CD4-positive, alpha-beta T cell treated with Interferon gamma for 1 hour (primary cell): ENCODE results near the gene ZNF609.

ENCODE experiments used
- DNase-seq: peaks from one replicate; pipeline ENCODE4 v3.0.0-alpha.2; 2020

ZNF609 gene

DNA sequence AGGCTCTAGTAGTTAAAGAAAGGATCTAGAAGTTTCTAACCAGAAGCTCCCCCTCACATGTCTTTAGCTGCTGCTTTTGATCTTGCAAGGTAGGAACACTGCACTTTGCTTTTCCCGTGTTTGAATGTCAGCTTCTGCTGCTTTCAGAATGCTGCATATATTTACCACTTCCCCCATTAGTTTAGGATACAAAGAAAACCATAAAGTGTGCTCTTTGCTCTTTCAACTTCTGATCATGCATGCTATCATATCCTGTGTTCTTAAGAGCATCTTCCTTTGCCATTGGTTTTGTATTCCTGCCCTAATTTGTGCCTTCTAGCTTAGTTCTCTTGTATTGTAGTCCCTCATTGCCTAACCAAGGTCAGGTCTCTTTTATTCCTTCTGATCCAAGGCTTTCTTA, 43.3 kb downstream of the ZNF609 start:
- DNase-seq, result no peak

DNA sequence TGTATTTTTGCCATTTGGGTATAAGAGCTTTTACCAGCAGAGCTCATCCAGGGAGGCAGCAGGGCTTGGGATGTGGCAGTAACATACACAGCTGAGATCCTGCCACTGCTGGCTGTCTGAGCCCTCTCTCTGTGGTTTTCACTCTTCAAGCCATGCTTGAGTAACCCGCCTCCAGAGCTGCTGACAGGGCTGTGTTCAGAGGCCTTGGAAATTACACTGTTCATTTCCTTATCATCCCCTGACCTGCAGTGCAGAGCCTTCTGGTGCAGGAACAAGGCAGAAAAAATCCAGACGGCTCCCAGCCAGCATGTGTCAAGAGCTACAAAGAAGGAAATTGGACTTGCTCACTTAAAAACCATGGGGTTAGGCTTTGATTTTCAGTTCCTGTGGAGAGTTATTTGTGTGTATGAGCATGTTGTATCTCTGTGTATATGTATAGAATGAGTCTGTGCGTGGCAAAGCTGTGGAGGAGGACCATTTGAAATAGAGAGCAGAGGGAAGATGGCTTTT, 47.0 kb downstream of the ZNF609 start:
- DNase-seq, result no peak

DNA sequence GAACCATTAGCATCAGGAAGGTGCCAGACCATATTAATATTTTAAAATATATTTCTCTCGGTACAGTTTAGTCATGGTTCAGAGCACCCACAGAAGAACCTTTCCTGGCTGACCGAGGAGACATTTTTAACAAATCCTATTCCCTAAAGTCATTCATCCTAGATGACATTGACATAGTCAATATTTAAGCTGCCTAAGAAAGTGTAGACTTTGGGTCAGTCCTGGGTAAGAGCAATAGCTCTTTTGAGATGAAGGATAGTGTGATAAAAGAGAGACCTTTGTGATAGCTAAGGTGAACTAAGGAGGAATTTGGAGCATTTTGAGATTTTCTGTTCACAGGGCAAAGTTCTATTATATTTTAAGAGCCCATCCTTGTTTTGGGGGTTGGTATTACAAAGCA, 47.5 kb downstream of the ZNF609 start:
- DNase-seq, result no peak

DNA sequence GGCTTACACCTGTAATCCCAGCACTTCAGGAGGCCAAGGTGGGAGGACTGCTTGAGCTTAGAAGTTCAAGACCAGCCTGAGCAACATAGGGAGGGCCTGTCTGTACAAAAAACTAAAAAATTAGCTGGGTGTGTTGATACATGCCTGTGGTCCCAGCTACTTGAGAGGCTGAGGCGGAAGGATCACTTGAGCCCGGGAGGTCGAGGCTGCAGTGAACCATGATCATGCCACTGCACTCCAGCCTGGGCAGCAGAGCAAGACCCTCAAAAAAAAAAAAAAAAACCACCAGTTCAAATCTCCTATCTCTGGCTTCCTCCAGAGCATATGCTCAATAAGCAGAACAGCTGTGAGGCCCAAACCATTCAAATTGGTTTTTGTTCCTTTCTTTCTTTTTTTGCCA, 53.4 kb downstream of the ZNF609 start:
- no peak for DNase-seq

DNA sequence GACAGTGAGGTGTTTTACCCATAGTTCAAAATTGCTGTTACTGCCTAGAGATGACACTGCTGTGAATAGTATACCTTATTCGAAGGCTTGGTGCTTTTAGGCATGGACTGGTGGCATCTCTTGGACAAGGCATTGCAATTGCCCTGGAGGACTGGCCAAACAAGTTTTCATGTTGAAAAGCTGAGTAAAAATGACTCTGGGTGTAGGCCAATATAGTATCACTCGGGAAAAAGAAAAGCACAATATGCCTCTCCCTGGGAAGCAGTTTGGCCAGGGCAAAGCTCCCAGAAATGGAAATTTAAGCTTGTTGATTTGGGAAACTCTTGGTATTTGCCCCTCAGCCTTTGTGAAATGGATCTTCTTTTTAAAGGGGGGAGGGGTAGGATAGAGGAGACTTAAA, 54.8 kb downstream of the ZNF609 start:
- no peak for DNase-seq

DNA sequence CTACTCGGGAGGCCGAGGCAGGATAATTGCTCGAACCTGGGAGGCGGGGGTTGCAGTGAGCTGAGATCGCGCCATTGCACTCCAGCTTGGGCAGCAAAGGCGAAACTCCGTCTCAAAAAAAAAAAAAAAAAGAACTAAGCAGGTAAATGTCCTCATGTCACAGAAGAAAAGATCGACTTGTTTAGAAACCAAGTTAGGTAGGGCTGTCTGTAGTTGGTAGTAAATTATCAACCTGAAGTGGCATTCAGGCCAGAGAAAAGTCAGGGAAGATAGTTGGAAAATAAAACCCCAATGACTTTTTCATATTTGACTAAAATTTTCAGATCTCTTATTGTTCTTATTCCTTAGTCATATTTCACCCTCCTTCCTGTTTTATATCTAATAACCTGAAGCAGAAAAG, 55.4 kb downstream of the ZNF609 start:
- no peak for DNase-seq

DNA sequence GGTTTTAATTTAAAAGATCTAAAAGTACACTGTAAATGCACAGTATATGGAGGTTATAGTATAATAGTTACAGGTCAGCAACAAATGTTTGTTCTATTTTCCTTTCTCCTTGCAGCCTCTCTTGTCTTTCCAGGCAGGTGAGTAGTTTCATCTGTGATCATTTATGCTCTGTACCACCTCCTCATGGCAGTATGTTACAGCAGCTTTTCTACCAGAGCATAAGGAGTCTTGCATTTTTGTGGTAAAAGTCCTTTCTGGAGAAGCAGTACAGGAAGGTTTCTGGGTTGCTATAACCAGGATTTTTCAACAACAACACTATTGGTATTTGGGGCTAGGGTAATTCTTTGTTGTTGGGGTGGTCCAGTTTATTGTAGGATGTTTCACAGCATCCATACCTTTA, 59.5 kb downstream of the ZNF609 start:
- DNase-seq, result no peak

DNA sequence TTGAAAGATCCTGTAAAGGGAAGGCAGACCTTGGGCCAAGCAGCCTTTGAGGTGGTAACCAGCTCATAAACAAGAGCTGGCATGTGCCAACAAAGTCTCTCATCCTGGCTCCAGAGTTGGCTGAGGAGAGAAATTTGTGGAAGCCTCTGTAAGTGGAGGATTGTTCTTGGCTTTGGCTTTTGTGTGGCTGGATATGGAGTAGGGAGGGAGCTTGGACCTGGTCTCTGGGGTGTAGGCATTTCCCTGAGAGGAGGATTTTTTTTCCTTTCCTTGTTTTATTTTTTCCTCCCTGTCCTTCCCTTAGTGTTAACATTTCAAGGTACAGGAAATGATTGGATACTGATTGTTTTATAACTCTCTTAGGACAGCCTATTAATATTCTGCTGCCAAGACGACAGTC, 60.8 kb downstream of the ZNF609 start:
- no peak for DNase-seq

DNA sequence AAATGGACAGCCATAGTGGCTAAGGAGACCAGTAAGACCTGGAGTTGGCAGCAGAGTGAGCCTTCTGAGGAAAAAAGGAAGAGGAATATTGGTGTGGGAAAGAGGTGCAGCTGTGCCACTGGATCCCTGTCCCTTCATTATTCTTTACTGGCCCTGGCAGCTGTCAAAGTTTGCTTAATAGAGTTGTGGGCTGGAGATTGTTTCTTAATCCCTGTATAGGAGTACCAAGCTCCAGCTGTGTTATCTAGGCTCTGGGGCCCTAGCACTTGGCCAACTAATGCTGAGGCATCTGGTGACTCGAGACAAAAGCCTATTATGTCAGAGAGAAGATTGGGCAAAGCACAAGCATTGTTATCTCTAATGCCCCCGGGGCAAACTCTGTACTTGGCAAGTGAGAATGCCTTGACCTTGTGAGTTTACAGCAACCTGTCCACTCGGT, 61.4 kb downstream of the ZNF609 start:
- DNase-seq, result no peak

DNA sequence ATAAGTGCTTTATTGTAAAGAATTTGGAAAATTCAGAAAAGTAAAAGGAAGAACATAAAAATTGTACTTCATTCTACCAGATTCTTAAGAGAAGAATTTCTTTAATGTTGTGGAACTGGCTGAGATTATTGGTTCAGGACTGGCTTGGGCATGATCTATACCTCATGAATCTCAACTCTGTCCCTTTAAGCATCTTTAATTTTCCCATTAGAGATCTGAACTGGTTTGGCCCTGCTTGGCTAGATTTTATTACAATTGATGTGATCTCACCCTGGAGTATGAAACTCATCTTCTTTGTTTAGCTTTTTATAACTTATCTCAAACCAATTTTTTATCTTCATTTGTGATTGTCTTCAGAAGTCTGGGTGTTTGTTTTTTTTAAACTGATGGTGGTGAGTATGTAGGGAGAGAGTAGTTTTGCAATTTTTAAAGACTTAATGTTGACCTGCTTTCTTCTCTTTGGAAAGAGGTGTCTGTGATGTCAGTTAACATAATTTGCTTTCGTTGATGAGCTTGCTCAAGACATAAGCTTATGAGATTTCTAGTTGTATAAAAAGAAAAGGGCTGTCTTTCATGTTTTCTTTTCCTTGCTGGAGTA, 61.9 kb downstream of the ZNF609 start:
- DNase-seq, result no peak

DNA sequence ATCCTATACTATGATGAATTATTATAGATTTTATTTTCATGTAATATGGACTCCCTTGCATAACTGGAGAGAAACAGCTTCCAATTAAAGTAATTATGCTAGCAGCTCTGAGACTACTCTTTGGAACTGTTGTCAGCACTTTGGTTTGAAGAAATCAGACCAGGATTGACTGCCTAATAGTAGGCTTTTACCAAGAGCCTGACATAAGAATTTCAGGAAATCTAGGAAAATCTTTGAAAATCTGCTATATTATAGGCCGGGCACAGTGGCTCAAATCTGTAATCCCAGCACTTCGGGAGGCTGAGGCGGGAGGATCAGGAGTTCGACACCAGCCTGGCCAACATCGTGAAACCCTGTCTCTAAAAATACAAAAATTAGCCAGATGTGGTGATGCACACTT, 62.9 kb downstream of the ZNF609 start:
- no peak for DNase-seq

DNA sequence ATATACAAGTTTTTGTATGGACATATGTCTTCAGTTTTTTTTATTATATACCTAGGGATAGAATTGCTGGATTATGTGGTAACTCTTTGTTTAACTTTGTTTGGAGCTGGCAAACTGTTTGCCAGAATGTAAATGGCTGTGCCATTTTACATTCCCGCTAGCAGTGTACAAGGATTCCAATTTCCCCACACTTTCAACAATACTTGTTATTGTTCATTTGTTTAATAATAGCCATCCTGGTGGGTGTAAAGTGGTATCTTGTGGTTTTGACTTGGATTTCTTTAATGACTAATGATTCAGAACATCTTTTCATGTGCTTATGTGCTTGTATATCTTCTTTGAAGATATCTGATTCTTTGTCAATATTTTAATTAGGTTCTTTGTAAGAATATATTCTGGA, 64.4 kb downstream of the ZNF609 start:
- no peak for DNase-seq

DNA sequence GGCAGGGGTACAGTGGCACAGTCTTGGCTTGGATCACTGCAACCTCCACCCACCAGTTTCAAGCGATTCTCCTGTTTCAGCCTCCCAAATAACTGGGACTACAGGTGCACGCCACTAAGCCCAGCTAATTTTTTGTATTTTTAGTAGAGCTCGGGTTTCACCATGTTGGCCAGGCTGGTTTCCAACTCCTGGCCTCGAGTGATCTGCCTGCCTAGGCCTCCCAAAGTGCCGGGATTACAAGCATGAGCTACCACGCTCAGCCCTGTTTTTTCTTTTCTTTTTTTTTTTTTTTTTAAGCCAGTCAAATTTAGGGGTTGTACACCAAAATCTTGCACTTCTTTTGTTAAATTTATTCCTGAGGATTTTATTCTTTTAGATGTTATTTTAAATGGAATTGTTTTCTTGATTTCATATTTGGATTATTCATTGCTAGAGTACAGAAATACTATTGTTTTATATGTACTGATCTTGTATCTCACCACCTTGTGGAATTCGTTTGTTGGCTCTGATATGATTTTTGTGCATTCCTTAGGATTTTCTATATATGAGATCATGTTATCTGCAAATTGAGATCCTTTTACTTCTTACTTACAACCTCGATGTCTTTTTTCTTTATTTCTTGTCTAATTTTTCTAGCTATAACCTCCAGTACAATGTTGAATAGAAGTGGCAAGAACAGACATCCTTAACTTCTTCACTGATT, 65.6 kb downstream of the ZNF609 start:
- DNase-seq, result no peak

DNA sequence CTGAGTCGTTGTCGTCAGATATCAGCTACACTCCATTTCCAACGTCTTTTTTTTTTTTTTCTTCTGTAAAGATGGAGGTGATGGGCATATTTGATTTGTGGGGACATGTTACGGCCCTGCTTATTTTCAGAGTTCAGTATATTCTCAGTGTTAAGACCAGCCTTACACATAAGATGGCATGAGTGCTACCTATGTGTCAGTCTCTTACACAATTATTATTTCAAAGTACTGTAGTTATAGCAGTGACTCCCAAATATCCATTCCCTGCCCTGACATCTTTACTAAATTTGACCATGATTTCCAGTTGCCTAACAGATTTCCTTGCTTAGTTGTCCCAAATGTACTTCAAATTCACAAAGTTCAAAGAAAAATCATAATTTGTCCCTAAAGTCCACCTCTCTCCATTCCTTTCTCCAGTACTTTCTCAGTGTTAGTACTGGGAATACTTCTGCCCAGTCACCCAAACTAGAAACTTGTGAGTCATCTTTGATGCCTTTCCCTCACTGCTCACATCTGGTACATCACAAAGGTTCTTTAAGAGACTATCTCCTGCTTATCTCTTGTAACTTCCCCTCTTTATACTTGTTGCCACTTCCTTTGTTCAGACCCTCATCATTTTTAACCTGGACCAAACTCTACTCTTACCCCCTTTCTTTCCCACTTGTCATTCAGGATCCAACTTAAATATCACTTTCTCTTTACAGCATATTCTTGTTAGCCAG, 67.0 kb downstream of the ZNF609 start:
- no peak for DNase-seq

DNA sequence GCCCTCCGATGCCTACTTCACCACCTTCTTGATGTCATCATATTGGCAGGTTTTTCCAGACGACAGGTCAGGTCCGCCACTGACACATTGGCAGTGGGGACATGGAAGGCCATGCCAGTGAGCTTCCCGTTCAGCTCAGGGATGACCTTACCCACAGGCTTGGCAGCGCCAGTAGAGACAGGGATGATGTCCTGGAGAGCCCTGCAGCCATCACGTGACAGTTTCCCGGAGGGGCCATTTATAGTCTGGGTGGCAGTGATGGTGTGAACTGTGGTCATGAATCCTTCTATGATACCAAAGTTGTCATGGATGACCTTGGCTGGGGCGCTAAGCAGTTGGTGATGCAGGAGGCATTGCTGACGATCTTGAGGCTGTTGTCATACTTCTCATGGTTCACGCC, 68.5 kb downstream of the ZNF609 start:
- DNase-seq, result no peak

DNA sequence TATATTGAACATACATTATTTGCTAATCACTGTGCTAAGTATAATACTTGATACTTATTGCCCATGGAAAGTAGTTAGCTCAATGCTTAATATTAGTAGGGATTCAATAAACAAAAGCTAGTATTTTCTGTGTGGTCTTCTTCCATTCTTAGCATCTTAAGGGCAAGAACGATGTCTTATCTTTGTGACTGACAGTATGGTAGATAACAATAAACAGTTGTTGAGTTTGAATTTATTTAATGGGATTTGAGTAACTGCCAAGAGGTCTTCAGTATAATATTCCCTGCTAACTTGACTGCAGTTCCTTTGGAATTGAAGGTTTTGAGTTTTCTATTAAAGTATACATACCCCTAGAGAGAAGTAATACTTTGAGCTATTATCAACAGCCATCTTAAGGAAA, 70.1 kb downstream of the ZNF609 start:
- no peak for DNase-seq

DNA sequence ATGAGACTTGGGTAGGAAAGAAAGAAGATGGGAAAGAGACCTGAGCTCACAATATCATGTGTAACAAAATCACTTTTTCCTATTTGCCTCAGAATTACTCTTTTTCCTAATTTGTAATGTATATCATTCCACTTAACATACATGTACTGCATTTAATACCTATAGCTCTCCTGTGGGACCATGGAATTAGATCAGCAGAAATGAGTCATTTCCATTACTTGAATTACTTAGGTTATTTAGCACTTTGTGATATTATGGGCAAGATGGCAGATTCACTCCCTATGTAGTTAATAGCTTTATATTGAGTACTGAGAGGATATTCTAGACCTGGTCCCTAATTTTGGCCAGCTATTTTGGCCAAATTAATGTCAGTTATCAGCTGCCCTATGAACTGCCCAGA, 70.5 kb downstream of the ZNF609 start:
- no peak for DNase-seq

DNA sequence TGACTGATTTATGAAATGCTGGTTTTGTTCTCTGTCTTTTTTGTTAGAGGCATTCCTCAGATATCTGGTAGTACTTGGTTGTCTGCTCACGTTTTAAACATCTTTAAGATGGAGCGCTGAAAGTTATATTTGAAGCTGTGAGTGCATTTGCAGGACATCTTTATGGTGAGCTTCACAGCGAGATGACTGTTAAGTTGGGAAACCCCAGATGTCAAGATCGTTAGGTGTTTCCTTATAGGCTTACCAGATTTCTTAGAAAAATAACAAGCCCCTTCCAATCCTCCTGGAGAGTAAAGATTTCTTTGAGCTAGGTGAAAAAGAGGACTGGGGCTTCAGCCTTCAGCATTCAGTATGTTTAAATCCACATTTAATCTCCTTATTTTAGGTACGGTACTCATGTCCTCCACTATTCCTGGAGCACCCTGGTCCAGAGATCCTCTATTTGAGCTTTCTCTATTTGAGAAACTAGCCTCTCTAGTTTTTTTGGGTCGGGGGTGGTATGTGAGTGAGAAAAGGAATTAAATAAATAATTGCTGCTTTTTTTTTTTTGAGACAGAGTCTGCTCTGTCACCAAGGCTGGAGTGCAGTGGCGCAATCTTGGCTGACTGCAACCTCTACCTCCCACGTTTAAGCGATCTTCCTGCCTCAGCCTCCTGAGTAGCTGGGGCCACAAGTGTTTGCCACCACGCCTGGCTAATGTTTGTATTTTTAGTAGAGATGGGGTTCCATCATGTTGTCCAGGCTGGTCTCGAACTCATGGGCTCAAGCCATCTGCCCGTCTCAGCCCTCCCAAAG, 72.3 kb downstream of the ZNF609 start:
- no peak for DNase-seq

DNA sequence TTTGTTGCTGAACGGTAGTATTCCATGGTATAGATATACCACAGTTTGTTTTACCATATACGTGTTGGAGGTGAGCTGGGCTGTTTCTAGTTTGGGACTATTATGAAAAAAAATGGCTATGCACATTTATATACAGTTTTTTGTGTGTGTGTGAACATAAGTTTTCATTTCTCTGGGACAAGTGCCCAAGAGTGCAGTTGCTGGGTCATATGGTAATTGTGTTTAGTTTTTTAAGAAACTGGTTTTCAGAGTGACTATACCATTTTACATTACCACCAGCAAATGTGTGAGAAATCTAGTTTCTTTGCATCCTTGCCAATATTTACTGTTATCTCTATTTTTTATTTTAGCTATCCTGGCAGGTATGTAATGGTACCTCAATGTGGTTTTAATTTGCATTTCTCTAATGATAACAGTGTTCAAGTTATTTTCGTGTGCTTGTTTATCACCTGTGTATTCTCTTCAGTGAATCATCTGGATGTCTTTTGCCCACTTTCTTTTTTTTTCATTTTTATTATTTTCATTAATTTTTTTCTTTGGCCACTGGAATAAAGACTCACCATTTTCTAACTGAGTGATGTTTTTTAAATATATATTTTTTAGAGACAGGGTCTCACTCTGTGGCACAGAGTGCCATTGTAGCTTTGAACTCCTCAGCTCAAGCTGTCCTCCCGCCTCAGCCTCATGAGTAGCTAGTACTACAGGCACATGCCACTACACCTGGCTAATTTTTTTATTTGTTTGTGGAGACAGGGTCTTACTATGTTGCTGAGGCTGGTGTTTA, 75.3 kb downstream of the ZNF609 start:
- DNase-seq, result no peak

DNA sequence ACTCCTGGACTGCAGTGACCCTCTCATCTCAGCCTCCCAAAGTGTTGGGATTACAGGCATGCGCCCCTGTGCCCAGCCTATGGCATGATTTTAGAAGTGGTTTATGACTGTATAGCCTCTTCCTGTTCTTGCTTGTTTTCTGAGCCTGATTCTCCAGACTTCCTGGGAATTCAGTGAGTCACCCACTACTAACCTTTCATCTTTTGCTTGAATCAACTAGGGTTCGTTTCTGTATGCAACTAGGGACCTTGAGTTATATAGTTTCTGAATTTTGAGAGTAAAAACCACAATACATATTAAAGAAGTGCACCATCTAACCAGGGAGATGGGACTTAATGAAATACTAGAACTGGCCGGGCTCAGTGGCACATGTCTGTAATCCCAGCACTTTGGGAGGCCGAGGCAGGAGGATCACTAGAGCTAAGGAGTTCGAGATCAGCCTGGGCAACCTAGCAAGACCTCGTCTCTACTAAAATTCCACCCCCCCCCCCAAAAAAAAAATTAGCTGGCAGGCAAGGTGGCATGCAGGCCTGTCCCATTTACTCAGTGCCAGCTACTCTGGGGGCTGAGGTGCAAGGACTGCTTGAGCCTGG, 76.0 kb downstream of the ZNF609 start:
- no peak for DNase-seq

DNA sequence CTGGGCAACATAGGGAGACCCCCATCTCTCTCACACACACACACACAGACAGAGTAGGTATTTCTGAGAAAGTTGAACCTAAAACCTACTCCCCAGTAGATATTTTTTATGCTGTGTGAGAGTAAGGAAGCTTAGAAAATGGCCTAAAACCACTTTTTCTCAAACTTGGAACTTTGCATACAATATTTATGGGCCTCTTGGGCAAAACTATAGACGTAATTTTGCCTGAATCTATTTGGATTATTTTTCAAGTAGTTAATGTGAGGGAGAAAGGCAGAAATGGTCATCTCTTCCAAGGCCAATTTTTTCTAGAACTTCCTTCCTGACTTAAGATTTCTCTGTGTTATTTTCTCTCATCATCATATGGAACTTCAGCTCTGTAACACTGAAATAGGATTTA, 81.7 kb downstream of the ZNF609 start:
- DNase-seq, result no peak

DNA sequence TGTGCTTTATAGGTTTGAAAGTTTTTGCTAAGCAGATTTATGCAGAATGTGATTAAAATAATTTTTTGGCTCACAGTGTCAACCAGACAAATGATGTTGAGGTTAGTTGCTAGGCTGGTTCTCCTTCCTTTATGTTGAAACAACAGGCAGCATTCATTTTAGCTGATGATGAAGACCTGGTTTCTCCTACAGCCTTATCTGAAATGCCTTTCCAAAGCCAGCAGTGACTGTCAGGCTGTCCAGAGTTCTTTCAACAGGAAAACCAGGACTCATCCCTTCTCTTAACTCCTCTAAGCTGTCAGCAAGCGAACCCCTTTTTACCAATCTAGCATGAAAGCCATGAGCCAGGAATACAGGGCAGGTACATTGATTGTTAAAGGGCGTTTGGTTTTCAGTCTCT, 84.1 kb downstream of the ZNF609 start:
- no peak for DNase-seq
